Naive thymus-derived CD4-positive, alpha-beta T cell (primary cell): ENCODE data around the gene RBM42. TPM values are rescaled to one million over a fixed set of nuclear protein-coding genes. Genes with fewer than 3 reads are reported as not detected.

Experiments
- ATAC-seq: fragments of 150-1000 bp; cut with Tn5 transposase; 2 replicates; pipeline ENCODE4 v1.10.0; 2021; ENCODE audit warnings: mild to moderate bottlenecking, moderate library complexity
- CTCF ChIA-PET: fragments of 350-600 bp; sonication (Branson Sonifier 250); formaldehyde crosslinking; loops from one replicate; lab custom pipeline; 2021; ENCODE audit warnings: antibody characterized with exemption; lab: Charles Lee
- POLR2A ChIA-PET: fragments of 350-600 bp; sonication (Branson Sonifier 250); formaldehyde crosslinking; loops from one replicate; lab custom pipeline; 2021; ENCODE audit warnings: antibody characterized with exemption, inconsistent platforms; lab: Charles Lee
- DNase-seq, 9 donors: peaks; one replicate each; pipeline versions ENCODE4 v3.0.0 to v3.0.0-alpha.2; 2020 to 2022; ENCODE audit warnings: mixed read lengths in 1 of 9
- H3K27ac ChIP-seq: one replicate; pipeline ENCODE4 v1.7.0; 2013; ENCODE audit warnings: mild to moderate bottlenecking, low read depth, low read length, moderate library complexity
- H3K27me3 ChIP-seq, 2 donors: one replicate each; pipeline ENCODE4 v1.7.0; 2013; ENCODE audit warnings: low read length in 2 of 2, mild to moderate bottlenecking in 2 of 2, moderate library complexity in 2 of 2; ENCODE audit not compliant: control insufficient read depth in 2 of 2, insufficient read depth in 2 of 2
- H3K36me3 ChIP-seq, 3 experiments: 1 replicate in 2 of 3; 2 replicates in 1 of 3; pipeline ENCODE4 v1.7.0; 2013; ENCODE audit warnings: low read length in 3 of 3, mild to moderate bottlenecking in 3 of 3, moderate library complexity in 1 of 3; ENCODE audit not compliant: insufficient read depth in 3 of 3, control insufficient read depth in 2 of 3
- H3K4me1 ChIP-seq, 2 donors: one replicate each; pipeline ENCODE4 v1.7.0; 2013; ENCODE audit warnings: low read length in 2 of 2, mild to moderate bottlenecking in 2 of 2, moderate library complexity in 1 of 2; ENCODE audit not compliant: control insufficient read depth in 2 of 2, insufficient read depth in 2 of 2
- H3K4me3 ChIP-seq: 2 replicates; pipeline ENCODE4 v1.7.0; 2013; ENCODE audit warnings: mild to moderate bottlenecking, low read length
- H3K9me3 ChIP-seq, 3 experiments: 1 replicate in 2 of 3; 2 replicates in 1 of 3; pipeline ENCODE4 v1.7.0; 2013; ENCODE audit warnings: low read length in 3 of 3; ENCODE audit not compliant: control insufficient read depth in 2 of 3
- H3K27ac Mint-ChIP-seq, 9 donors: one replicate each; pipeline ENCODE4 v1.8.0; 2020 to 2022; ENCODE audit warnings: mixed read lengths in 9 of 9, mild to moderate bottlenecking in 8 of 9, moderate library complexity in 5 of 9, inconsistent platforms in 2 of 9
- H3K27me3 Mint-ChIP-seq, 5 donors: one replicate each; pipeline ENCODE4 v1.8.0; 2021 to 2022; ENCODE audit warnings: mixed read lengths in 5 of 5, mild to moderate bottlenecking in 1 of 5
- H3K36me3 Mint-ChIP-seq, 5 donors: one replicate each; pipeline ENCODE4 v1.8.0; 2020 to 2022; ENCODE audit warnings: mixed read lengths in 5 of 5, mild to moderate bottlenecking in 3 of 5, inconsistent platforms in 1 of 5
- H3K4me1 Mint-ChIP-seq, 7 donors: one replicate each; pipeline ENCODE4 v1.8.0; 2020 to 2022; ENCODE audit warnings: mixed read lengths in 7 of 7, mild to moderate bottlenecking in 3 of 7, inconsistent platforms in 1 of 7
- H3K4me3 Mint-ChIP-seq, 10 donors: one replicate each; pipeline ENCODE4 v1.8.0; 2020 to 2022; ENCODE audit warnings: mild to moderate bottlenecking in 10 of 10, mixed read lengths in 10 of 10, moderate library complexity in 6 of 10, inconsistent platforms in 2 of 10
- H3K9me3 Mint-ChIP-seq, 11 donors: one replicate each; pipeline ENCODE4 v1.8.0; 2020 to 2022; ENCODE audit warnings: mixed read lengths in 11 of 11, mild to moderate bottlenecking in 4 of 11, inconsistent platforms in 1 of 11, moderate library complexity in 1 of 11
- intact Hi-C, 2 donors: fragments of 100-400 bp; cut with micrococcal nuclease; formaldehyde crosslinking; loops; one replicate each; pipeline ENCODE4 v1.15.1; 2023
- polyA plus RNA-seq, 2 donors: library from polyadenylated mRNA; unstranded; fragments of 300-500 nt; fragmentation: Illumina TruSeq; gene quantifications; one replicate each; pipeline ENCODE4 v1.2.3, GENCODE V29; 2021
- total RNA-seq, 6 experiments: library from RNA in 5 of 6; stranded (reverse) in 5 of 6; gene quantifications; 1 replicate in 5 of 6; 2 replicates in 1 of 6; pipeline ENCODE4 v1.2.3 and lab custom pipeline; 2021 to 2026

The RBM42 gene
- total and polyA plus RNA-seq, 7 experiments from 2014 or later: 39.0 to 98.2 (median 49.8) TPM

- Histone ChIP-seq H3K9me3 (no peaks in the 10 kb centered on the region), H3K4me1 (no peaks in the 10 kb centered on the region), H3K36me3 (no peaks in the 10 kb centered on the region), H3K27me3 (peaks cover 0 to 3% of the 10 kb centered on the region in 2 donors), H3K27ac (no peak overlapping the region), H3K4me3 (no peak overlapping the region)
- ATAC-seq: no peak
- no peak for DNase-seq
- CTCF ChIA-PET: no interaction called here
- peaks cover 0 to 4% (median 0%) of the 10 kb centered on the region in 5 donors for H3K36me3 Mint-ChIP-seq
- peaks cover 4 to 14% (median 9%) of the 10 kb centered on the region in 7 donors for H3K4me1 Mint-ChIP-seq
- peaks cover 0 to 2% (median 0%) of the 10 kb centered on the region in 11 donors for H3K9me3 Mint-ChIP-seq
- H3K4me3 Mint-ChIP-seq: no peak overlapping the region
- H3K27ac Mint-ChIP-seq: peak overlapping the region in 1 of 9 donors; percentile 68
- peaks cover 17 to 44% (median 24%) of the 10 kb centered on the region in 5 donors for H3K27me3 Mint-ChIP-seq
- POLR2A ChIA-PET: no interaction called here
- intact Hi-C loops: no loop called here
These were observed 40.7 kb downstream of the RBM42 start for GRCh38 chr19:35669566-35669965.

- Mint-ChIP-seq H3K4me1 (peaks cover 4 to 14% (median 9%) of the 10 kb centered on the region in 7 donors), H3K9me3 (peaks cover 0 to 2% (median 0%) of the 10 kb centered on the region in 11 donors), H3K36me3 (peaks cover 0 to 4% (median 0%) of the 10 kb centered on the region in 5 donors), H3K27ac (peak overlapping the region in 1 of 9 donors; percentile 68), H3K4me3 (no peak overlapping the region), H3K27me3 (peaks cover 17 to 46% (median 24%) of the 10 kb centered on the region in 5 donors)
- Histone ChIP-seq H3K9me3 (no peaks in the 10 kb centered on the region), H3K27me3 (peaks cover 0 to 3% of the 10 kb centered on the region in 2 donors), H3K36me3 (no peaks in the 10 kb centered on the region), H3K27ac (no peak overlapping the region), H3K4me3 (no peak overlapping the region), H3K4me1 (no peaks in the 10 kb centered on the region)
- CTCF ChIA-PET: no interaction called here
- ATAC-seq (no peak), DNase-seq (no peak)
- POLR2A ChIA-PET: no interaction called here
- intact Hi-C loops: no loop called here
These were observed 41.1 kb downstream of the RBM42 start for GRCh38 chr19:35669974-35670373.

GRCh38 chr19:35670686-35671085, 41.9 kb downstream of the RBM42 start:
- H3K4me1 Mint-ChIP-seq: peaks cover 4 to 14% (median 9%) of the 10 kb centered on the region in 7 donors
- H3K27me3 Mint-ChIP-seq: peaks cover 17 to 47% (median 24%) of the 10 kb centered on the region in 5 donors
- H3K4me3 Mint-ChIP-seq: no peak overlapping the region
- no peaks in the 10 kb centered on the region for H3K36me3 ChIP-seq
- H3K27ac Mint-ChIP-seq: no peak overlapping the region
- ATAC-seq (no peak), DNase-seq (no peak)
- H3K36me3 Mint-ChIP-seq: peaks cover 0 to 4% (median 0%) of the 10 kb centered on the region in 5 donors
- H3K4me1 ChIP-seq: no peaks in the 10 kb centered on the region
- ChIA-PET CTCF (no interaction called here), POLR2A (no interaction called here)
- peaks cover 0 to 2% (median 0%) of the 10 kb centered on the region in 11 donors for H3K9me3 Mint-ChIP-seq
- intact Hi-C loops: no loop called here
- no peak overlapping the region for H3K4me3 ChIP-seq
- peaks cover 0 to 3% of the 10 kb centered on the region in 2 donors for H3K27me3 ChIP-seq
- H3K9me3 ChIP-seq: no peaks in the 10 kb centered on the region
- no peak overlapping the region for H3K27ac ChIP-seq

GRCh38 chr19:35671818-35672217, 43.0 kb downstream of the RBM42 start:
- Mint-ChIP-seq H3K9me3 (peaks cover 0 to 2% (median 0%) of the 10 kb centered on the region in 11 donors), H3K27me3 (peaks cover 17 to 53% (median 24%) of the 10 kb centered on the region in 5 donors), H3K27ac (no peak overlapping the region), H3K36me3 (peaks cover 0 to 4% (median 0%) of the 10 kb centered on the region in 5 donors), H3K4me3 (peak overlapping the region in 1 of 10 donors; percentile 30), H3K4me1 (peaks cover 4 to 14% (median 9%) of the 10 kb centered on the region in 7 donors)
- H3K36me3 ChIP-seq: no peaks in the 10 kb centered on the region
- H3K4me3 ChIP-seq: no peak overlapping the region
- no peak for DNase-seq
- H3K27me3 ChIP-seq: peaks cover 0 to 3% of the 10 kb centered on the region in 2 donors
- H3K9me3 ChIP-seq: no peaks in the 10 kb centered on the region
- intact Hi-C loops: no loop called here
- ChIA-PET POLR2A (no interaction called here), CTCF (no interaction called here)
- no peaks in the 10 kb centered on the region for H3K4me1 ChIP-seq
- no peak for ATAC-seq
- H3K27ac ChIP-seq: no peak overlapping the region

- Histone ChIP-seq H3K27me3 (peaks cover 0 to 3% of the 10 kb centered on the region in 2 donors), H3K4me1 (no peaks in the 10 kb centered on the region), H3K27ac (no peak overlapping the region), H3K36me3 (no peaks in the 10 kb centered on the region), H3K9me3 (no peaks in the 10 kb centered on the region), H3K4me3 (peak overlapping the region; percentile 46)
- intact Hi-C loops: loop anchor here in 1 of 2 donors (1.0 kb wide), 1 partner anchor 25 kb away; the partner anchor contains the start of gene COX6B1
- ChIA-PET CTCF (no interaction called here), POLR2A (interaction anchor here (0.9 kb wide), 1 partner anchor 24 kb away, joined by 3 read pairs; no protein-coding TSS in a partner anchor)
- Mint-ChIP-seq H3K27me3 (peaks cover 17 to 53% (median 24%) of the 10 kb centered on the region in 5 donors), H3K4me1 (peaks cover 2 to 14% (median 9%) of the 10 kb centered on the region in 7 donors), H3K36me3 (peaks cover 0 to 4% (median 0%) of the 10 kb centered on the region in 5 donors), H3K27ac (peak overlapping the region in 3 of 9 donors; percentile 36 to 72 (median 48)), H3K9me3 (peaks cover 0 to 2% (median 0%) of the 10 kb centered on the region in 11 donors), H3K4me3 (peak overlapping the region; percentile 54 to 90 (median 74))
- ATAC-seq (peak; percentile 77), DNase-seq (peak in 5 of 9 donors; percentile 7 to 58 (median 14))
These were observed 44.4 kb downstream of the RBM42 start for GRCh38 chr19:35673121-35673804.

GRCh38 chr19:35675589-35676140, 46.8 kb downstream of the RBM42 start:
- ATAC-seq (no peak), DNase-seq (no peak)
- intact Hi-C loops: no loop called here
- H3K4me3 Mint-ChIP-seq: no peak overlapping the region
- H3K4me3 ChIP-seq: no peak overlapping the region
- peaks cover 0 to 4% (median 0%) of the 10 kb centered on the region in 5 donors for H3K36me3 Mint-ChIP-seq
- H3K36me3 ChIP-seq: no peaks in the 10 kb centered on the region
- H3K9me3 ChIP-seq: no peaks in the 10 kb centered on the region
- H3K4me1 Mint-ChIP-seq: peaks cover 2 to 14% (median 9%) of the 10 kb centered on the region in 7 donors
- H3K9me3 Mint-ChIP-seq: no peaks in the 10 kb centered on the region
- H3K27ac ChIP-seq: no peak overlapping the region
- no peak overlapping the region for H3K27ac Mint-ChIP-seq
- peaks cover 0 to 2% of the 10 kb centered on the region in 2 donors for H3K27me3 ChIP-seq
- POLR2A ChIA-PET: no interaction called here
- H3K27me3 Mint-ChIP-seq: peaks cover 14 to 39% (median 19%) of the 10 kb centered on the region in 5 donors
- CTCF ChIA-PET: no interaction called here
- no peaks in the 10 kb centered on the region for H3K4me1 ChIP-seq
